Activated CD8-positive, alpha-beta T cell treated with anti-CD3 and anti-CD28 coated beads for 36 hours (primary cell): ENCODE results near the gene EEF2KMT. TPM values are rescaled to one million over a fixed set of nuclear protein-coding genes. Genes with fewer than 3 reads are reported as not detected.

Experiments used
- ATAC-seq: fragments of 200-7000 bp; cut with Tn5 transposase; one replicate; pipeline ENCODE4 v1.10.0; 2021; ENCODE audit warnings: mild to moderate bottlenecking, moderate library complexity
- CTCF ChIA-PET: fragments of 350-600 bp; sonication (Branson Sonifier 250); formaldehyde crosslinking; loops from one replicate; lab custom pipeline; 2021; ENCODE audit warnings: antibody characterized with exemption; lab: Charles Lee
- POLR2A ChIA-PET: fragments of 350-600 bp; sonication (Branson Sonifier 250); formaldehyde crosslinking; loops from one replicate; lab custom pipeline; 2021; ENCODE audit warnings: antibody characterized with exemption; lab: Charles Lee
- DNase-seq: peaks from one replicate; pipeline ENCODE4 v3.0.0-alpha.2; 2020
- H3K27ac Mint-ChIP-seq: one replicate; pipeline ENCODE4 v1.8.0; 2021; ENCODE audit warnings: mild to moderate bottlenecking, mixed read lengths
- H3K27me3 Mint-ChIP-seq: one replicate; pipeline ENCODE4 v1.8.0; 2021; ENCODE audit warnings: mixed read lengths
- H3K36me3 Mint-ChIP-seq: one replicate; pipeline ENCODE4 v1.8.0; 2021; ENCODE audit warnings: low read depth, mixed read lengths
- H3K4me1 Mint-ChIP-seq: one replicate; pipeline ENCODE4 v1.8.0; 2021; ENCODE audit warnings: low read depth, mixed read lengths
- H3K4me3 Mint-ChIP-seq: one replicate; pipeline ENCODE4 v1.8.0; 2021; ENCODE audit warnings: mild to moderate bottlenecking, moderate library complexity, mixed read lengths
- H3K9me3 Mint-ChIP-seq: one replicate; pipeline ENCODE4 v1.8.0; 2021; ENCODE audit warnings: mixed read lengths
- intact Hi-C: fragments of 100-400 bp; cut with micrococcal nuclease; formaldehyde crosslinking; loops from one replicate; pipeline ENCODE4 v1.10.0; 2022
- total RNA-seq, 2 experiments: library from RNA; stranded (reverse); gene quantifications; one replicate each; pipeline ENCODE4 v1.2.3, GENCODE V29; 2021
- TF ChIP-seq, protein P1 (sequence below): fragments of 200-600 bp; IDR thresholded peaks from one replicate; pipeline ENCODE4 v1.8.0; 2022; ENCODE audit warnings: antibody characterized with exemption, mild to moderate bottlenecking

Gene EEF2KMT
- total RNA-seq, 2 experiments from 2014 or later: 19.7 to 20.5 TPM

DNA sequence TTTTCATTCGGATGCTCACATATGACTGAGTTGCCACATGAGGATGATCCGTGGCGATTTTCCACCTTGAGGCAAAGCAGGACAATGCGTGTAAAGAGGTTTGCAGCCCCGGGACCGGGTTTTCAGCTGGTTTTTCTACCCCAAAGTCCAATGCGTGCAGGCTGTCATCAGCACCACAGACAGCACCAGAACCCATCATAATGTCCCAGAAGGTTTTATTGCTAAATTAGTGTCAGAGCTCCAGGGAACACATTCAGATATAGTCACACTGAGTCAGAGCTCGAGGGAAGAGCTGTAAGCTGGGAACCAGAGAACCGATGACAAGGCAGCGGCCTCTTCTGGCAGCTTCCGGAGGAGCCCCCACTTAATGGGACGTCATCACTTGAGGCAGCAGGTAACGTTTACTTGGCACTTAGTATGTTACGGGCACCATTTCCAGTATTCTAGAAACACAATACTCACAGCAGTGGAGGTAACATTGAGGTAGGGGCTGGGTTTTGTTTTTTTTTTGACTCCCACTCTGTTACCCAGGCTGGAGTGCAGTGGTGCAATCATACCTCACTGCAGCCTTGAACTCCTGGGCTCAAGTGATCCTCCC is 54.9 kb downstream of the EEF2KMT start:
- Mint-ChIP-seq H3K36me3 (no peaks in the 10 kb centered on the region), H3K27ac (no peak overlapping the region), H3K4me3 (no peak overlapping the region), H3K4me1 (no peaks in the 10 kb centered on the region), H3K9me3 (no peaks in the 10 kb centered on the region), H3K27me3 (no peaks in the 10 kb centered on the region)
- POLR2A ChIA-PET: no interaction called here
- DNase-seq (no peak), ATAC-seq (no peak)
- TF ChIP-seq, protein P1, sequence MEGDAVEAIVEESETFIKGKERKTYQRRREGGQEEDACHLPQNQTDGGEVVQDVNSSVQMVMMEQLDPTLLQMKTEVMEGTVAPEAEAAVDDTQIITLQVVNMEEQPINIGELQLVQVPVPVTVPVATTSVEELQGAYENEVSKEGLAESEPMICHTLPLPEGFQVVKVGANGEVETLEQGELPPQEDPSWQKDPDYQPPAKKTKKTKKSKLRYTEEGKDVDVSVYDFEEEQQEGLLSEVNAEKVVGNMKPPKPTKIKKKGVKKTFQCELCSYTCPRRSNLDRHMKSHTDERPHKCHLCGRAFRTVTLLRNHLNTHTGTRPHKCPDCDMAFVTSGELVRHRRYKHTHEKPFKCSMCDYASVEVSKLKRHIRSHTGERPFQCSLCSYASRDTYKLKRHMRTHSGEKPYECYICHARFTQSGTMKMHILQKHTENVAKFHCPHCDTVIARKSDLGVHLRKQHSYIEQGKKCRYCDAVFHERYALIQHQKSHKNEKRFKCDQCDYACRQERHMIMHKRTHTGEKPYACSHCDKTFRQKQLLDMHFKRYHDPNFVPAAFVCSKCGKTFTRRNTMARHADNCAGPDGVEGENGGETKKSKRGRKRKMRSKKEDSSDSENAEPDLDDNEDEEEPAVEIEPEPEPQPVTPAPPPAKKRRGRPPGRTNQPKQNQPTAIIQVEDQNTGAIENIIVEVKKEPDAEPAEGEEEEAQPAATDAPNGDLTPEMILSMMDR: no peak
- CTCF ChIA-PET: no interaction called here
- intact Hi-C loops: no loop called here

DNA sequence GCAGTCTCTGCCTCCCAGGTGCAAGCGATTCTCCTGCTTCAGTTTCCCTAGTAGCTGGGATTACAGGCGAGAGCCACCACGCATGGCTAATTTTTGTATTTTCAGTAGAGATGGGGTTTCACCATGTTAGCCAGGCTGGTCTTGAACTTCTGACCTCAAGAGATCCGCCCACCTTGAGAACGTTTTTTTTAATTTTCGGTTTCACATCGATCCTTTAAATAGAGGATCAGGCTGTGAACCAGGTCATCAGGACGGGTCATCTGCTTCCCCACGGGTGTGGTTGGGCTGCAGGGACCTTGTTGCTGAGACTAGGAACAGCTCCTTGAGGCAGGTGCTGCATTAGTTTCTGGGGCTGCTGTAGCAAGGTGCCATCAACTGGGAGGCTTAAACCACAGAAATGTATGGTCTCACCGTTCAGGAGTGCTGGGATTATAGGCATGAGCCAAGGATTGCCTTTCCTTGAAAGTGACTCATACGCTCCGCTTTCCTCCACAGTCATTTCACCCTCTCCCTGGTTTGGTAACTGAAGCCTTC is 55.9 kb downstream of the EEF2KMT start:
- ChIA-PET POLR2A (interaction anchor here (1.0 kb wide), 1 partner anchor 15 kb away, joined by 3 read pairs; no protein-coding TSS in a partner anchor), CTCF (no interaction called here)
- no peak for ATAC-seq
- Mint-ChIP-seq H3K4me1 (no peaks in the 10 kb centered on the region), H3K36me3 (no peaks in the 10 kb centered on the region), H3K4me3 (no peak overlapping the region), H3K27ac (no peak overlapping the region), H3K9me3 (no peaks in the 10 kb centered on the region), H3K27me3 (no peaks in the 10 kb centered on the region)
- TF ChIP-seq, protein P1: no peak
- DNase-seq: no peak
- intact Hi-C loops: no loop called here

DNA sequence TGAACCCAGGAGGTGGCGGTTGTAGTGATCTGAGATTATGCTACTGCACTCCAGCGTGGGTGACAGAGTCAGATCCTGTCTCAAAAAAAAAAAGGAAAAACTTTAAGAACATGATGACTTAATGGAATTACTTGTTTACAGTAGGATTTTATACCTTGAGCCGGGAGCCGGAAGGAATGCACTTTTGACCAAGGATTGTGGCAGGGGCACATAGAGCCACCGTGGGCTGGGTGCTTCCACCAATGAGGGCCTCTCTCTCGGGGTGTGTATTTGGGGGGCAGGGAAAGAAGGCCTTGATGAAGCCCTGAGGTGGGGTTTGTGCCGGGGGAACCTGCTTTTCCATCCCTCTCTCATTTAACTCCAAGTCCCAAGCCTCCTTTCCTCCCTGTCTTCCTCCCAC is 57.1 kb downstream of the EEF2KMT start:
- no peaks in the 10 kb centered on the region for H3K4me1 Mint-ChIP-seq
- H3K27me3 Mint-ChIP-seq: no peaks in the 10 kb centered on the region
- no peaks in the 10 kb centered on the region for H3K36me3 Mint-ChIP-seq
- TF ChIP-seq, protein P1: no peak
- no peak for DNase-seq
- no peak overlapping the region for H3K27ac Mint-ChIP-seq
- ATAC-seq: no peak
- no peaks in the 10 kb centered on the region for H3K9me3 Mint-ChIP-seq
- ChIA-PET POLR2A (no interaction called here), CTCF (no interaction called here)
- intact Hi-C loops: no loop called here
- H3K4me3 Mint-ChIP-seq: no peak overlapping the region

DNA sequence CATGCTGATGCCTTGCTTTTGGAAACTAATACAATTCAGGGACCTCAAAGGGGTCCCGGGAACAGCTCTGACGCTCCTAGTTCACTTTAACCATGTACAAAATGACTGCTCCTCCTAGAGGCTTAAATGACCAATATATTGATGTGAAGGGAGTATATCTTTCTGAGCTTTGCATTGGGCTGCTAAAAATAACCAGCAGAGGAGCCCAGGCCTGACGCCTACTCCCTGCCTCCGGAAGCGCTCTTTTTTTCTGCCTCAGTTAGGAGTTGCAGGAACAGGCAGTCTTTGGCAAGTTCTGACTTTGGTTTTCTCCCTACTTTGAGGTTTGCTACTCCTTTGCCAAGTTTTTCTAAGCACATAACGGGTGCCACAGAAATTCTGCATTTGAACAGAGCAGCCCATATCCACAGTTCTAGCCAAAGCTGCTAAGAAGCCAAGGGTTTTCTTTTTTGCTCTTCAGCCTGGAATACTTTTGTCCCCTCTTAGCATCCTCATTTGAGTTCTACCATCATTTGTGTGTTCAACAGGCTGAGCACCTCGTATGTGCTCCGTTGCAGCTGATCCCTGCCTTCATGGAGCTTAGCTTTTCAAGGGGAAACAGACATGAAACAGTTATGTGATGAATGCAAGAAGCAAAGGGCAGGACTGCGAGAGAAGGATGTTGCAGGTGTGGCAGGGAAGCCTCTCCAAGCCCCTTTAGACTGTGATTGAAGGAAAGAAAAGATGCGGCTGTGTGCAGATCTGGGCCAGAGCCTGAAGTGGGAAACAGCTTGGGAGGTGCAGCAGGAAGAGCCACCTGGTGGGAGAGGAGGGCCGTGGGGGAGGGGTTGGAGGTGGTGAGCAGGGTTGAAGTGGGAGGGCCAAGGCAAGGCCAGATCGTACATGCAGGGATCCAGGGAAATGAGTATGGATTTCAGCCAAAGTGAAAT is 61.1 kb downstream of the EEF2KMT start:
- Mint-ChIP-seq H3K4me1 (peaks cover 18% of the 10 kb centered on the region), H3K4me3 (no peak overlapping the region), H3K27ac (no peak overlapping the region), H3K36me3 (peaks cover 2% of the 10 kb centered on the region), H3K9me3 (no peaks in the 10 kb centered on the region), H3K27me3 (no peaks in the 10 kb centered on the region)
- ChIA-PET POLR2A (no interaction called here), CTCF (no interaction called here)
- intact Hi-C loops: no loop called here
- TF ChIP-seq, protein P1: no peak
- ATAC-seq: no peak
- DNase-seq: no peak

DNA sequence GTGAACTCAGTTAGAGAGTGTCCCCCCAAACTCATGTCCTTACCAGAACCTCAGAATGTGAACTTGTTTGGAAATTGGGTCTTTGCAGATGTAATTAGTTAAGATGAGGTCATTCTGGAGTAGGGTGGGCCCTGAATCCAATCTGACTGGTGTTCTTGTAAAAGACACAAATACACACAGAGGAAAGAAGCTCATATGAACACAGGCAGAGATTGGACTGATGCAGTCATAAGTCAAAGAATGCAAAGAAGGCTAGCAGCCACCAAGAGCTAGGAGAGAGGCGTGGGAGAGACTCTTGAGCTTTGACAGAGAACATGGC is 61.7 kb downstream of the EEF2KMT start:
- ChIA-PET POLR2A (no interaction called here), CTCF (no interaction called here)
- H3K27ac Mint-ChIP-seq: no peak overlapping the region

More for the DNA sequence above, 61.7 kb downstream of the EEF2KMT start:
- Mint-ChIP-seq H3K9me3 (no peaks in the 10 kb centered on the region), H3K36me3 (peaks cover 3% of the 10 kb centered on the region), H3K4me3 (no peak overlapping the region), H3K27me3 (no peaks in the 10 kb centered on the region), H3K4me1 (peaks cover 18% of the 10 kb centered on the region)
- TF ChIP-seq, protein P1: no peak
- intact Hi-C loops: no loop called here
- DNase-seq: no peak
- ATAC-seq: no peak
